DND-41 (cell line): ENCODE measurements around the gene LRRC3.

Experiments used
- ATAC-seq: fragments of 200-7000 bp; cut with Tn5 transposase; 3 replicates; pipeline ENCODE4 v1.9.1; 2021; ENCODE audit warnings: low read depth; ENCODE audit not compliant: insufficient read depth
- DNase-seq: peaks from one replicate; pipeline ENCODE4 v3.0.0-alpha.2; 2020
- H2AFZ ChIP-seq: 2 replicates; pipeline ENCODE4 v1.6.0; 2012; ENCODE audit warnings: low read depth, low read length
- H3K27ac ChIP-seq: 2 replicates; pipeline ENCODE4 v1.5.1; 2012; ENCODE audit warnings: low read length, inconsistent platforms
- H3K27me3 ChIP-seq: fragments of 200-600 bp; sonication (generic); 2 replicates; pipeline ENCODE4 v1.6.0; 2012; ENCODE audit warnings: low read length, mild to moderate bottlenecking, inconsistent platforms; ENCODE audit not compliant: insufficient read depth, poor library complexity
- H3K36me3 ChIP-seq: 2 replicates; pipeline ENCODE4 v1.5.1; 2012; ENCODE audit warnings: low read length, inconsistent platforms; ENCODE audit not compliant: insufficient read depth
- H3K4me1 ChIP-seq: 2 replicates; pipeline ENCODE4 v1.5.1; 2012; ENCODE audit warnings: mild to moderate bottlenecking, low read length; ENCODE audit not compliant: insufficient read depth
- H3K4me2 ChIP-seq: 2 replicates; pipeline ENCODE4 v1.6.0; 2012; ENCODE audit warnings: mild to moderate bottlenecking, moderate library complexity, low read length, inconsistent platforms; ENCODE audit not compliant: insufficient read depth
- H3K4me3 ChIP-seq, 2 experiments: fragments of 200-600 bp in 1 of 2; shearing (Covaris generic) in 1 of 2; 2 replicates each; pipeline ENCODE4 v1.5.1; 2012 to 2016; ENCODE audit warnings: inconsistent platforms in 2 of 2, low read length in 2 of 2, mild to moderate bottlenecking in 2 of 2, low read depth in 1 of 2, moderate library complexity in 1 of 2
- H3K79me2 ChIP-seq: 2 replicates; pipeline ENCODE4 v1.6.0; 2012; ENCODE audit warnings: low read length, inconsistent platforms; ENCODE audit not compliant: insufficient read depth
- H3K9ac ChIP-seq: 2 replicates; pipeline ENCODE4 v1.6.0; 2012; ENCODE audit warnings: low read depth, mild to moderate bottlenecking, inconsistent platforms, low read length, moderate library complexity
- H3K9me3 ChIP-seq: 2 replicates; pipeline ENCODE4 v1.5.1; 2012; ENCODE audit warnings: low read length, moderate library complexity, mild to moderate bottlenecking, inconsistent platforms; ENCODE audit not compliant: insufficient read depth, severe bottlenecking
- H4K20me1 ChIP-seq: 2 replicates; pipeline ENCODE4 v1.6.0; 2012; ENCODE audit warnings: low read length; ENCODE audit not compliant: insufficient read depth
- EZH2 ChIP-seq: IDR thresholded peaks from 3 replicates; pipeline ENCODE4 v1.6.1; 2012; ENCODE audit warnings: borderline replicate concordance, low read depth, mild to moderate bottlenecking, moderate library complexity, low read length, inconsistent platforms; ENCODE audit not compliant: severe bottlenecking
- TF ChIP-seq, protein P1 (sequence below): IDR thresholded peaks from 2 replicates; pipeline ENCODE4 v1.5.1; 2012; ENCODE audit warnings: borderline replicate concordance, low read length, moderate library complexity, mild to moderate bottlenecking; ENCODE audit not compliant: poor library complexity, severe bottlenecking; ENCODE audit errors: extremely low read depth

Gene LRRC3

DNA sequence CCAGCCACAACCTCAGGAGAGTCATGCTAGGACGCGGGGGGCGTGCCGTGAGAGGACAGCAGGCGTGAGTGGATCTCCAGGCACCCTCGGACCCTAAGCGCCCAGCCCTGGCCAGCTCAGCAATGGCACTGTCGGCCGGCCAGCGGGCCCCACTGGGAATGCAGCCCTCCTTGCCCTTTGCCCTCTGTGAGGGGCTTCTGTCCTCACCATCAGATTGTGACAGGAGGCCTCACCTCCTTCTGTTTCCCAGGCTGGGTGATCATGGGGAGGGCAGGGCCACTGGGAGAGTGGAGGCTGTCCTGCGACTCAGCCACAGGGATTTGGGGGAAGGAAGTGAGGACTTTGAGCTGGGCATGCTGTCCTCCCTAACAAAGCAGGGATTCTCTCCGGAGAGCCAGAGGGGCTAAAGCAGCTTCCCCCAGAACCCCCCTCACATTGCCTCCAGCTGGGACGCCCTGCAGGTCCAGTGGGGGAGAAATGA lies 6.6 kb upstream of the LRRC3 start:
- H3K27me3 ChIP-seq: no peaks in the 10 kb centered on the region
- no peaks in the 10 kb centered on the region for H4K20me1 ChIP-seq
- no peak for TF ChIP-seq EZH2
- no peak overlapping the region for H3K4me2 ChIP-seq
- no peaks in the 10 kb centered on the region for H3K4me1 ChIP-seq
- no peak overlapping the region for H3K27ac ChIP-seq
- H2AFZ ChIP-seq: no peak overlapping the region
- H3K4me3 ChIP-seq: no peak overlapping the region
- H3K79me2 ChIP-seq: no peaks in the 10 kb centered on the region
- H3K36me3 ChIP-seq: no peaks in the 10 kb centered on the region
- ATAC-seq: no peak
- H3K9me3 ChIP-seq: peaks cover 3% of the 10 kb centered on the region
- DNase-seq: no peak
- H3K9ac ChIP-seq: no peak overlapping the region

DNA sequence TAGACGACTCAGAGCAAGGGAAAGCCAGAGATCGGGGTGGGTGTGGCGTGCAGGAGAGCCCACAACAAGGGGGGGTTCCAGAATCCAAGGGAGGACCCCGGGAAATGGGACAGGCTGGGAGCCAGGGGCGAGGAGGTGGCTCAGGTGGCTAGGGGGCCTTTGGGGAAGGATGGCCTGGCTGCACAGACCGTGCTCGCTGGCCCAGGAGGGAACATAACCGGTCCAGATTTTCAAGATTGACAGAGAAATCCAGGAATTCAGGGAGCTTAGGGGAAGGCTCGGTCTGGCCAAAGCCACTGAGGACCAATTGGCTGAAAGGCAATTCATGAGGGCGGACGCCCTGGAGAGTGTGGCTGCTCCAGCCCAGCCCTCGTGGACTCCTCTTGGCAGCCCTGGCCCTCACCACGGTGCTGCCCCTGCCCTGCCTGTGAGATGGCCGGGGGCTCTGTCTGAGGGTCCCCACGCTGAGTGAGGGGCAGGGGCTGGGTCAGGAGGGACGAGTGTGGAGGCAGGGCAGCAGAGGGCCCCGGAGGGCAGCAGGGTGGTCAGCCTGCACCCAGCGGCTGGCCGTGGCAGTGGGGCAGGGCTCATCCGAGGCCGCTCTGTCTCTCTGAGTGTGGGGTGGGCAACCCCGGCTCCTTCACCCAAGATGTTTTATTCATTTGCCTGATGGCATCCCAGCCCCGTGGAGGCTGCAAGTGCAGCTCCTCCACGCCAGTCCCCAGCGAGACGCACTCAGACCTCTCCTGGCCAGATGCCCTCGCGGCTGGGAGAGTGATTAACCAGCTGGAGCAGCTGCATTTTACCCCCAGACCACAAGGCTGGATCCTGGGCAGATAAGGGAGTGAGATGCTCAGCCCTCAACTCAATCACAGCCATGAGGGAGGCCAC lies 5.6 kb upstream of the LRRC3 start:
- no peak overlapping the region for H3K4me2 ChIP-seq
- no peak overlapping the region for H3K27ac ChIP-seq
- no peaks in the 10 kb centered on the region for H3K79me2 ChIP-seq
- H3K27me3 ChIP-seq: no peaks in the 10 kb centered on the region
- no peak for DNase-seq
- H2AFZ ChIP-seq: no peak overlapping the region
- peaks cover 8% of the 10 kb centered on the region for H3K9me3 ChIP-seq
- peaks cover 1% of the 10 kb centered on the region for H3K4me1 ChIP-seq
- H3K36me3 ChIP-seq: no peaks in the 10 kb centered on the region
- no peak overlapping the region for H3K4me3 ChIP-seq
- ATAC-seq: no peak
- no peaks in the 10 kb centered on the region for H4K20me1 ChIP-seq
- TF ChIP-seq, protein P1, sequence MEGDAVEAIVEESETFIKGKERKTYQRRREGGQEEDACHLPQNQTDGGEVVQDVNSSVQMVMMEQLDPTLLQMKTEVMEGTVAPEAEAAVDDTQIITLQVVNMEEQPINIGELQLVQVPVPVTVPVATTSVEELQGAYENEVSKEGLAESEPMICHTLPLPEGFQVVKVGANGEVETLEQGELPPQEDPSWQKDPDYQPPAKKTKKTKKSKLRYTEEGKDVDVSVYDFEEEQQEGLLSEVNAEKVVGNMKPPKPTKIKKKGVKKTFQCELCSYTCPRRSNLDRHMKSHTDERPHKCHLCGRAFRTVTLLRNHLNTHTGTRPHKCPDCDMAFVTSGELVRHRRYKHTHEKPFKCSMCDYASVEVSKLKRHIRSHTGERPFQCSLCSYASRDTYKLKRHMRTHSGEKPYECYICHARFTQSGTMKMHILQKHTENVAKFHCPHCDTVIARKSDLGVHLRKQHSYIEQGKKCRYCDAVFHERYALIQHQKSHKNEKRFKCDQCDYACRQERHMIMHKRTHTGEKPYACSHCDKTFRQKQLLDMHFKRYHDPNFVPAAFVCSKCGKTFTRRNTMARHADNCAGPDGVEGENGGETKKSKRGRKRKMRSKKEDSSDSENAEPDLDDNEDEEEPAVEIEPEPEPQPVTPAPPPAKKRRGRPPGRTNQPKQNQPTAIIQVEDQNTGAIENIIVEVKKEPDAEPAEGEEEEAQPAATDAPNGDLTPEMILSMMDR: no peak
- H3K9ac ChIP-seq: no peak overlapping the region

DNA sequence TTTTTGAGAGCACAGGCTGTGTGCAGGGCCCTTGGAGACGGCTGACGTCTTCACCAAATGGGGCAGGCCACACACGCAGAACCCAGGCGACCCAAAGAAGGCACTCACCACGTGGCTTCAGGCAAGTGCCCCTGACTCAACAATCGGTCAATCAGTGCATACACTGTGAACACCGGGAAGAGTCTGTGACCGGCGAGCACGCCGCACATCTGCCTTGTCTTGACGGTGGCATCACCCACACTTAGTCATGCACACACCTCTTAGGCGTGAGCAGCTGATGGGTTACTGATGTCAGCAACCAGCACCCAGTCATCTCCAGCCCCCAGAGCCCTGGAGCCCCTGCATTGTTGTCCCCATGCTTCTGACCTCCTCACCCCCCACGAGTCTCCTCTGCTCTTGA lies 4.9 kb upstream of the LRRC3 start:
- H3K4me3 ChIP-seq: no peak overlapping the region
- no peak overlapping the region for H3K27ac ChIP-seq
- H4K20me1 ChIP-seq: no peaks in the 10 kb centered on the region
- no peak overlapping the region for H2AFZ ChIP-seq
- H3K36me3 ChIP-seq: no peaks in the 10 kb centered on the region
- no peak overlapping the region for H3K4me2 ChIP-seq
- DNase-seq (no peak), ATAC-seq (no peak)
- H3K4me1 ChIP-seq: peaks cover 4% of the 10 kb centered on the region
- H3K79me2 ChIP-seq: no peaks in the 10 kb centered on the region
- TF ChIP-seq EZH2: no peak
- TF ChIP-seq, protein P1: no peak
- H3K9ac ChIP-seq: no peak overlapping the region
- peaks cover 8% of the 10 kb centered on the region for H3K9me3 ChIP-seq
- H3K27me3 ChIP-seq: no peaks in the 10 kb centered on the region

DNA sequence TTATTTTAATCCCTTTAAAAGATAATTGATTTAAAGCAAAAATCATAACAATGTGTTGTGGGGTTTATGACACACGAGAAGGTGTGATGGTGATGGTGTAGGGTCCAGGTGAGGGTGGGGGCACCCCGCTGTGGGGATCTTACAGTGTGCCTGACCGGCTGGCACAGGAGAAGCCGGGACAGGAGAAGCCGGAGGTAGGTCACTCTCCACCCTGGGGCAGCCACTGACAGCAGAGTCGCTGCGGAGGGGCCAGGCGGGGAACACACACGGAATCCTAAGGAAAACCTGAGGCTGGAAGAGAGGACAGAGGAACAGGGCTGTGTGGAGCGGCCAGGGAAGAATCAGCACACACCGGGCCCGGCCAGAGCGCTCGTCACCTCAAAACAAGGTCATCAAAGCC lies 4.3 kb upstream of the LRRC3 start:
- no peak for ATAC-seq
- Histone ChIP-seq H3K9me3 (peaks cover 8% of the 10 kb centered on the region), H3K36me3 (no peaks in the 10 kb centered on the region), H3K27ac (no peak overlapping the region), H3K4me3 (no peak overlapping the region), H3K79me2 (no peaks in the 10 kb centered on the region), H3K4me2 (no peak overlapping the region), H4K20me1 (no peaks in the 10 kb centered on the region), H2AFZ (no peak overlapping the region), H3K4me1 (peaks cover 9% of the 10 kb centered on the region), H3K27me3 (peaks cover 4% of the 10 kb centered on the region), H3K9ac (no peak overlapping the region)
- no peak for TF ChIP-seq EZH2
- TF ChIP-seq, protein P1: no peak
- DNase-seq: no peak
